Activated CD4-positive, alpha-beta memory T cell treated with anti-CD3 and anti-CD28 coated beads for 36 hours (primary cell): ENCODE results near the gene C6orf132. TPM values are rescaled to one million over a fixed set of nuclear protein-coding genes. Genes with fewer than 3 reads are reported as not detected.
"Not testable (repeated sequence)": the region's sequence is repeated elsewhere in the genome, so short reads cannot be mapped to it uniquely, and the experiment has no call there.

Experiments
- CTCF ChIA-PET: fragments of 350-600 bp; sonication (Branson Sonifier 250); formaldehyde crosslinking; loops from one replicate; lab custom pipeline; 2021; ENCODE audit warnings: antibody characterized with exemption, inconsistent platforms; lab: Charles Lee
- POLR2A ChIA-PET: fragments of 350-600 bp; sonication (Branson Sonifier 250); formaldehyde crosslinking; loops from one replicate; lab custom pipeline; 2021; ENCODE audit warnings: antibody characterized with exemption; lab: Charles Lee
- DNase-seq: peaks from one replicate; pipeline ENCODE4 v3.0.0-alpha.2; 2020
- H3K27ac Mint-ChIP-seq: one replicate; pipeline ENCODE4 v1.8.0; 2021; ENCODE audit warnings: mixed read lengths
- H3K27me3 Mint-ChIP-seq: one replicate; pipeline ENCODE4 v1.8.0; 2021; ENCODE audit warnings: mixed read lengths
- H3K36me3 Mint-ChIP-seq: one replicate; pipeline ENCODE4 v1.8.0; 2021; ENCODE audit warnings: mixed read lengths
- H3K4me1 Mint-ChIP-seq: one replicate; pipeline ENCODE4 v1.8.0; 2021; ENCODE audit warnings: low read depth, mixed read lengths
- H3K4me3 Mint-ChIP-seq: one replicate; pipeline ENCODE4 v1.8.0; 2021; ENCODE audit warnings: mild to moderate bottlenecking, mixed read lengths
- H3K9me3 Mint-ChIP-seq: one replicate; pipeline ENCODE4 v1.8.0; 2021; ENCODE audit warnings: mixed read lengths
- intact Hi-C: fragments of 100-400 bp; cut with micrococcal nuclease; formaldehyde crosslinking; loops from one replicate; pipeline ENCODE4 v1.15.1; 2023
- total RNA-seq, 2 experiments: library from RNA; stranded (reverse); gene quantifications; one replicate each; pipeline ENCODE4 v1.2.3, GENCODE V29; 2021

Gene C6orf132
- total RNA-seq, 2 experiments from 2014 or later: 0.22 to 0.29 TPM

DNA sequence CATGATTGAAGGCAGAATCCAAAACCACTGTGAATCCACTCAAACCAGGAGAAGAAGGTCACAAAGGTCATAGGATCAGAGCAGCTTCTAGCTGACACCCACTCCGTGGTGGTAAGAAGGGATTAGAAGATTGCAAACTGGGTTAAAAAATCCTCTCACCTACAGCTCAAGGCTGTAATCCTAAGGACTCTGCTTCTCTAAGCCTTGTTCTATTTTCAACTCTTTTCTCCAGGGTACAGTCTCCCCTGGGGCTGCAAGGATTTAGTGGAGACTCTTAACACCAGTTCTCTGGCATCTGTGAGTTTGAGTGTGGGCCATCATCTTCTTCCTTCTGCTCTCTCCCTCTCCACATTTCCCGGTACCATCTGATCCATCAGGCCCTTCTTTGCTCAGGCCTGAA lies 30.7 kb upstream of the C6orf132 start, which contains the start of gene GUCA1A:
Gene GUCA1A, plus strand, starts transcription at position 264 of the 400 bp plus-strand sequence. CDS start 250 bp downstream, outside the sequence.
- no peak for DNase-seq
- no peak within 1 kb of the TSS for H3K27ac Mint-ChIP-seq
- no peaks in the 10 kb centered on the region for H3K36me3 Mint-ChIP-seq
- ChIA-PET POLR2A (interaction anchor here (0.5 kb wide), 1 partner anchor 310 kb away, joined by 6 read pairs; no protein-coding TSS in a partner anchor), CTCF (interaction anchor here (1.4 kb wide), 1 partner anchor 41 kb away, joined by 4 read pairs; no protein-coding TSS in a partner anchor)
- H3K4me3 Mint-ChIP-seq: no peak within 1 kb of the TSS
- no peaks in the 10 kb centered on the region for H3K9me3 Mint-ChIP-seq
- no peaks in the 10 kb centered on the region for H3K27me3 Mint-ChIP-seq
- H3K4me1 Mint-ChIP-seq: no peaks in the 10 kb centered on the region
- intact Hi-C loops: no loop called here

DNA sequence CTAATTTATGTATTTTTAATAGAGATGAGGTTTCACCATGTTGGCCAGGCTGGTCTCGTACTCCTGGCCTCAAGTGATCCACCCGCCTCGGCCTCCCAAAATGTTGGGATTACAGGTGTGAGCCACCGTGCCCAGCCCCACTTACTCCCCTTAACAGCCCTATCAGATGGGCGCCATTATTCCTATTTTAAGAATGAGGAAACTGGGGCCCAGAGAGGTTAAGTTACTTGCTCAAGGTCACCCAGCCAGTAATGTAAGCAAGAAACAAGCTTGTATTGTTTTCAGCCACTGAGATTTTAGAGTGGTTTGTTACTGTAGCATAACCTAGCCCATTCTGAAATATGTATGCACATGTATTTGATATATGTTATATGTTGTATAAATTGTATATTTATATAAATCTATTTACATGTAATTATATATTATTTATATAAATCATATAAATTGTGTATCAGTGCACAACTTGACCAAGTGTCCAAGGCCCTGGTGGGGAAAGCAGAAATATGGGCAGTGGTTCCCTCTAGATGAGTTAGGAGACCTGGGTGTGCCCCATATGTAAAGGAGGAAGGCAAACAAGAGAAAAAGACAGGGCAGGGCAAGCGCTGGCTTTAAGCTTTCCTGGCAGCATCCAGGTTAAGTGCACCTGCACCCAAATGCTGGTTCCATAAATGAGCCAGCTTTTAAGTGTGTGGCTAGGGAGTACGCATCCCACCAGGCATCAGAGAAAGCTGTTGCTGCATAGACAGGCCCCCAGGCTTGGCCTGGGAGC lies 29.6 kb upstream of the C6orf132 start:
- no peak overlapping the region for H3K4me3 Mint-ChIP-seq
- H3K27me3 Mint-ChIP-seq: no peaks in the 10 kb centered on the region
- no peaks in the 10 kb centered on the region for H3K36me3 Mint-ChIP-seq
- ChIA-PET CTCF (interaction anchor here (1.4 kb wide), 1 partner anchor 43 kb away, joined by 4 read pairs; no protein-coding TSS in a partner anchor), POLR2A (interaction anchor here (0.5 kb wide), 1 partner anchor 309 kb away, joined by 6 read pairs; no protein-coding TSS in a partner anchor)
- H3K4me1 Mint-ChIP-seq: no peaks in the 10 kb centered on the region
- intact Hi-C loops: no loop called here
- H3K27ac Mint-ChIP-seq: no peak overlapping the region
- no peaks in the 10 kb centered on the region for H3K9me3 Mint-ChIP-seq
- no peak for DNase-seq

DNA sequence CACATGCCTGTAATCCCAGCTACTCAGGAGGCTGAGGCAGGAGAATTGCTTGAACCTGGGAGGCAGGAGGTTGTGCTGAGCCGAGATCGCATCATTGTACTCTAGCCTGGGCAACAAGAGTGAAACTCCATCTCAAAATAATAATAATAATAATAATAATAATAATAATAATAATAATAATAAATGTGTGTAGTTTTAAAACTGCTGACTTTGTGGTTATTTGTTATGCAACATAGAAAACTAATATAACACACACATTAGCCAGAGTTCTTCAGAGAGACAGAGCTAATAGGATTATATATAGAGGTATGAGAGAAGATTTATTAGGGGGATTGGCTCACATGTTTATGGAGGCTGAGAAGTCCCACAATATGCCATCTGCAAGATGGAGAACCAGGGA lies 27.4 kb upstream of the C6orf132 start:
- H3K27ac Mint-ChIP-seq, intact Hi-C loops, H3K4me1 Mint-ChIP-seq, H3K27me3 Mint-ChIP-seq, DNase-seq, H3K4me3 Mint-ChIP-seq, H3K36me3 Mint-ChIP-seq, H3K9me3 Mint-ChIP-seq, POLR2A ChIA-PET: not testable (repeated sequence)
- CTCF ChIA-PET: interaction anchor here (1.0 to 4.1 kb wide), 4 partner anchors 9 to 96 kb away, joined by 3 to 23 read pairs (median 10); no protein-coding TSS in a partner anchor

GRCh38 chr6:42168650-42169049 lies 26.2 kb upstream of the C6orf132 start:
- CTCF ChIA-PET: interaction anchor here (0.7 to 4.1 kb wide), 7 partner anchors 17 to 379 kb away, joined by 3 to 23 read pairs (median 6); no protein-coding TSS in a partner anchor
- Mint-ChIP-seq H3K27me3 (no peaks in the 10 kb centered on the region), H3K36me3 (no peaks in the 10 kb centered on the region), H3K4me3 (no peak overlapping the region), H3K27ac (no peak overlapping the region), H3K4me1 (no peaks in the 10 kb centered on the region), H3K9me3 (no peaks in the 10 kb centered on the region)
- no peak for DNase-seq
- POLR2A ChIA-PET: no interaction called here
- intact Hi-C loops: no loop called here

DNA sequence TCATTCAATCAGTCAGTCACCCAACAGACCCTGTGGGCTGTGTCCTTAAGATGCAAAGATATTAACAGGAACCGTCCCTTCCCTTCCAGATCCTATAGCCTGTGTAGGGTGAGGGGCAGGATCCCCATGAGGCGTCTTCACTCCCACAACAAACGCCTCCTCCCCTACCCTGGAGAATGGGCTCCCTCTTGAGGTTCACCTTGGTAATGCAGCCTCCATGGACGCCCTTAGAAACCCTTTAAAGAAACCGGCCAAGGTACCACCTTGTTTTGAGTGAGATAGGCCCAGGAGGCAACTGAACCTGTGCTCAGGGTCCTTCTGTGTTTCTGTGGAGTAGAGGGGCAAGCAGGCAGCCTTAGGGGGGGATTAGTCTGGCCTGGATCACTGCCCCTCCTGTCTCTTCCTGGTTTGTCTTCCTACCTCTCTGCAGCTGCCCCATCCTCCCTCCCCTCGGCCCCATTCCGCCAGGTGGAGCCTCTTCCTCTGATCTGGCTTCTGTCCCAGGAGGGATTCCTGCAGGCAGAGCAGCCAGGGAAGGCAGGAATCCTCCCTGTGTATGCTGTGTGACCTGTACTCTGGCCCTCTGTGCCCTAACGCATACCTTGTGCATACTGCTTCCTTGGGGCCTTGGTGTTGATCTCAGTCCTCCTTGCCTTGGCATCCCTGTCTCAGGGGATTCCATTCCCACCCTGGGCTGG lies 24.2 kb upstream of the C6orf132 start:
- POLR2A ChIA-PET: no interaction called here
- DNase-seq: peak; percentile 87
- Mint-ChIP-seq H3K36me3 (no peaks in the 10 kb centered on the region), H3K4me3 (no peak overlapping the region), H3K27me3 (no peaks in the 10 kb centered on the region), H3K9me3 (no peaks in the 10 kb centered on the region), H3K27ac (no peak overlapping the region), H3K4me1 (no peaks in the 10 kb centered on the region)
- CTCF ChIA-PET: interaction anchor here (0.6 to 4.1 kb wide), 10 partner anchors 38 to 799 kb away, joined by 3 to 23 read pairs (median 4); no protein-coding TSS in a partner anchor
- intact Hi-C loops: loop anchor here (1.0 to 2.0 kb wide), 4 partner anchors 48 to 386 kb away; partner anchors contain the start of gene PRICKLE4

- Mint-ChIP-seq H3K27ac (no peak overlapping the region), H3K4me1 (no peaks in the 10 kb centered on the region), H3K36me3 (no peaks in the 10 kb centered on the region), H3K4me3 (no peak overlapping the region), H3K27me3 (peaks cover 2% of the 10 kb centered on the region), H3K9me3 (no peaks in the 10 kb centered on the region)
- CTCF ChIA-PET: interaction anchor here (1.0 to 2.9 kb wide), 7 partner anchors 9 to 122 kb away, joined by 3 to 15 read pairs (median 5); no protein-coding TSS in a partner anchor
- no peak for DNase-seq
- intact Hi-C loops: no loop called here
- POLR2A ChIA-PET: no interaction called here
Observed at GRCh38 chr6:42165016-42165415, 22.6 kb upstream of the C6orf132 start.

DNA sequence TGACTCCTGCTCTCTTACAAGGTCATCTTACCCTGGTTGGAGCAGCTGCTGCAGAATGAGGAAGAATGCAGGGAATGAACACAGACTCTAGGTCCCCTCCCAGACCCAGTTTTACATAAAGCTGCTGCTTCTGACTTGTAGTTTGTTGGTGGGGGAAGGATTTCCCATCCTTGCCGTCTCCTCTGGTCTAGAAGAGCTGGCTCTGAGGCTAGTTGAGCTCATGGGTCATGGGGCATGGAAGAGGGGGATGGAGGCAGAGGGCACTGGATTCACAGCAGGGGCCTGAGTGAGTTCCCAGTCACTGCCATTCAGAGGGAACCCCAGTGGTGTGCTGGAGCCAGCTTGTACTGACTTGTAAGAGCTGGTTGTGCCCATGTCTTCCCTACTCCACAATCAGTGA lies 21.6 kb upstream of the C6orf132 start:
- no peaks in the 10 kb centered on the region for H3K9me3 Mint-ChIP-seq
- POLR2A ChIA-PET: no interaction called here
- H3K4me1 Mint-ChIP-seq: no peaks in the 10 kb centered on the region
- DNase-seq: no peak
- no peak overlapping the region for H3K27ac Mint-ChIP-seq
- H3K4me3 Mint-ChIP-seq: no peak overlapping the region
- no peaks in the 10 kb centered on the region for H3K36me3 Mint-ChIP-seq
- intact Hi-C loops: no loop called here
- H3K27me3 Mint-ChIP-seq: peaks cover 2% of the 10 kb centered on the region
- CTCF ChIA-PET: interaction anchor here (0.5 to 2.9 kb wide), 5 partner anchors 14 to 87 kb away, joined by 3 to 15 read pairs (median 6); no protein-coding TSS in a partner anchor

DNA sequence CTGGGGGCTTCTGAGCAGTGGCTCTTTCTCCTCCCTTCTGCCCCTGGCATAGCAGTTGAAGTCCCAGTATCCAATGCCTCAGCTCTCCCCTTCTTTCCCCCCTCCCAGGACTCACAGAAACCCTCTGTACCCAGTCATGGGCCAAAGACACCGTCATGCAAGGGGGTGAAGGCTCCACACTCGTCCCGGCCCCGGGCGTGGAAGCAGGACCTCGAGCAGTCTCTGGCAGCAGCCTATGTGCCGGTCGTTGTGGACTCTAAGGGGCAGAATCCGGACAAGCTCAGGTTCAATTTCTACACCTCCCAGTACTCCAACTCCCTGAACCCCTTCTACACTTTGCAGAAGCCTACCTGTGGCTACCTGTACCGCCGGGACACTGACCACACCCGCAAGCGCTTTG lies 20.4 kb upstream of the C6orf132 start:
- intact Hi-C loops: no loop called here

GRCh38 chr6:42162384-42162783 lies 20.0 kb upstream of the C6orf132 start:
- intact Hi-C loops: no loop called here
- Mint-ChIP-seq H3K27me3 (peaks cover 2% of the 10 kb centered on the region), H3K9me3 (no peaks in the 10 kb centered on the region), H3K4me3 (no peak overlapping the region), H3K27ac (no peak overlapping the region), H3K4me1 (no peaks in the 10 kb centered on the region), H3K36me3 (no peaks in the 10 kb centered on the region)
- ChIA-PET POLR2A (no interaction called here), CTCF (interaction anchor here (0.6 to 2.9 kb wide), 3 partner anchors 58 to 245 kb away, joined by 3 to 15 read pairs (median 3); no protein-coding TSS in a partner anchor)
- no peak for DNase-seq

More for the DNA sequence above, 20.4 kb upstream of the C6orf132 start:
- Mint-ChIP-seq H3K4me1 (no peaks in the 10 kb centered on the region), H3K27me3 (peaks cover 2% of the 10 kb centered on the region), H3K36me3 (no peaks in the 10 kb centered on the region), H3K27ac (no peak overlapping the region), H3K4me3 (no peak overlapping the region), H3K9me3 (no peaks in the 10 kb centered on the region)
- ChIA-PET POLR2A (no interaction called here), CTCF (interaction anchor here (0.6 to 2.9 kb wide), 4 partner anchors 52 to 245 kb away, joined by 3 to 15 read pairs (median 4); no protein-coding TSS in a partner anchor)
- no peak for DNase-seq

DNA sequence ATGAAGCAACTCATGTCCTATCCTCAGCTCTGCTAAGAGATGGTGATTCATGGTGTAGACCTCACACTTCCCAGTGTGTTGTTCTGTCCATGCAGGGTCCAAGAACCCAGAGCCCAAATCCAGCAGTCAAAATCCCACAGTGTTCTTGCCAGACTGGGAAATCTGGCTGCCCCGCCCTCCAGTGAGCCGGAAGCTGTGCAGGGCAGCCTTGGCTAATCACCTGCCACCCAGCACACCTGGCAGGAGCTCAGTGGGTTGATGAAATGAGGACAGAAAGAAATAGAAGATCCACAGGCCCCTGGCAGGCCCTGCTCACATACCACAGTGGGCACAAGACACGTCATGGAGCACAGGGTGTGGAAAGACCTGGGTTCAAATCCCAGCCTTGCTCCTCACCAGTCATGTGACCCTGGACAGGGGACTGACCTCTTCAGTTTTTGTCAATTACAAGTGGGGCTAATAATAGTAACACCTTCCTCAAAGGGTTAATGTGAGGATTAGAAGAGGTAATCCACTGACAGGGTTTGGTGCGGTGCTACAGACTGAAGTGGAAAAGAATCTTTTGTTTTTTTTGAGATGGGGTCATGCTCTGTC lies 17.1 kb upstream of the C6orf132 start:
- DNase-seq: no peak
- H3K36me3 Mint-ChIP-seq: no peaks in the 10 kb centered on the region
- CTCF ChIA-PET: interaction anchor here (0.6 kb wide), 1 partner anchor 373 kb away, joined by 6 read pairs; no protein-coding TSS in a partner anchor
- H3K4me3 Mint-ChIP-seq: no peak overlapping the region
- H3K9me3 Mint-ChIP-seq: no peaks in the 10 kb centered on the region
- no peaks in the 10 kb centered on the region for H3K4me1 Mint-ChIP-seq
- no peak overlapping the region for H3K27ac Mint-ChIP-seq
- POLR2A ChIA-PET: no interaction called here
- intact Hi-C loops: no loop called here
- H3K27me3 Mint-ChIP-seq: peaks cover 2% of the 10 kb centered on the region

DNA sequence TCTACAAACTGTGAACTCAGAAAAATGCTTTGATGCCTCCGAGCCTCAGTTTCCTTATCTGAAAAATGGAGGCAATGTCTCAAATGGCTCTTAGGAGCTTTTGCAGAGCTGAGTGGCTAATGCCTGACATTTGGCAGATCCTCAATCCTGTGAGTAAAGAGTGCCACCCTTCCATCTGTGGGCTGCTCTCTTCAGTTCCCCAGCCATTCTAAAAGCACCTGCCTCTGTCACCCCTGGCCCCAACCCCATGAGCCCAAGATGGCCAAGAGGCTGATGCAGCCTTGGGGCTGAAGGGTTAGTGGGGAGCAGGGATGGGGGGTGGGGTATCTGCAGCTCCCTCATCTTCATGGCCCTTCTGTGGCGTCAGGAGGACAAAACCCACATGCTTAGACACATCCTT lies 16.2 kb upstream of the C6orf132 start:
- Mint-ChIP-seq H3K4me1 (no peaks in the 10 kb centered on the region), H3K27me3 (peaks cover 2% of the 10 kb centered on the region), H3K36me3 (no peaks in the 10 kb centered on the region), H3K27ac (no peak overlapping the region), H3K9me3 (no peaks in the 10 kb centered on the region), H3K4me3 (no peak overlapping the region)
- DNase-seq: no peak
- ChIA-PET CTCF (no interaction called here), POLR2A (no interaction called here)
- intact Hi-C loops: no loop called here
